ENCODE measurements around the gene CDR2.

The CDR2 gene

DNA sequence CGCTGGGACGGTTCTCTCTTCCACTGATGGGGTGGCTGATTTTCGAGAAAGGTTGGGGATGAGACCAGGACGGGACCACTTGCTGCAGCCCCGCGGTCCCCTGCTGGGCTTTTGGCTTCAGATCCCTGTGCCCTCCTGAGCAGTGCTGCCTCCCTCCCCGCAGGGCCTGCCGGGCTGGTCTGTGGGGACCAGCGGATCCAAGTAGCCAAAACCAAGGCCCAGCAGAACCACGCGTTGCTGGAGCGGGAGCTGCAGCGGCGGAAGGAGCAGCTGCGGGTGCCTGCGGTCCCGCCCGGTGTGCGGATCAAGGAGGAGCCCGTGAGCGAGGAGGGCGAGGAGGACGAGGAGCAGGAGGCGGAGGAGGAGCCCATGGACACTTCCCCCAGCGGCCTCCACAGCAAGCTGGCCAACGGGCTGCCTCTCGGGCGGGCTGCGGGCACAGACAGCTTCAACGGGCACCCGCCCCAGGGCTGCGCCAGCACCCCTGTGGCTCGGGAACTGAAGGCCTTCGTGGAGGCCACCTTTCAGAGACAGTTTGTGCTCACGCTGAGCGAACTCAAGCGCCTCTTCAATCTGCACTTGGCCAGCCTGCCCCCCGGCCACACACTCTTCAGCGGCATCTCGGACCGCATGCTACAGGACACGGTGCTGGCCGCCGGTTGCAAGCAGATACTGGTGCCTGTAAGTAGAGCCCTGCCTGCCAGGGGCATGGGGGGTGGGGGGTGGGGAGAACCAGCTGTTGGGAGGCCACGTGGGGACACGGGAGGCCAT lies 48.6 kb downstream of the CDR2 start:
- no peak for DNase-seq
- peaks cover 15% of the 10 kb centered on the region for H3K36me3 ChIP-seq (ENCODE audit: control insufficient read depth, insufficient read depth, low read length)

DNA sequence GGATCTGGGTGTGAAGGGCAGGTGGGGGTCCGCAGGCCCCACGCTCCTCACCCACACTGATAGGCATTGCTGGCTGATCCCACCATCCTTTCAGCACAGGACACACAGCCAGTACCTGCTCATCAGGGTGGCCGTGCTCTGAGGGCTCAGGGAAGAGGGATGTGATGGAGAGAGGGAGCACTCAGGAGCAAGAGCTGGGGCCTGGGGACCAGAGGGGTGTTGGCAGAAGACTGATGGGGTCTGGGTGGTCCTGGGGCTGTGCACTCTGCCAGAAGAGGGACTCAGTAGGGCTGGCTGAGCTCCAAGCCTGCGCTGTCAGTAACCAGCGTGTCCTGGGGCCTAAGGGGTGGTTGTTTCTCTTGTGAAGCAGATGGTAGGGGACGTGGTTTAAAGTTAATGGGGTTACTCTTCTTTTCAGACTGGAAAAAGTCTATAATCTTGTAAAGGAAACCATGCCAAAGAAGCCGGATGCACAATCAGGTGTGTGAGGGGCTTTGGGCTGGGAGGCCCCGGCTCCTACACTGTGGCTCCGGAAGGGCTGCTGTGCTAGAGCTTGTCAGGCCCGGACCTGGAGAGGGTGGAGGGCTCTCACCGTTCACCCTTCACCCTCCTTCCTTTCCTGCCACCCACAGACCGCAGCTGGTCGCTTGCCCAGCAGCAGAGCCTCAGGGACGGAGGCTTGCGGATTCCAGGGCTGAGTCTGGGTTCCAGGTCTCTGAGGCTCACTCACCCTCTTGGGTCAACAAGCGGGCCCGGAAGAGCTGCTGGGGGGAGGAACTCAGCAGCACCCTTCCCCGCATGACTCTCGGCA lies 49.4 kb downstream of the CDR2 start:
- no peak overlapping the region for H3K18ac ChIP-seq (ENCODE audit: low read length)
- peaks cover 3% of the 10 kb centered on the region for H3K79me2 ChIP-seq (ENCODE audit: control insufficient read depth, insufficient read depth, low read length)
- no peak overlapping the region for H3K4me2 ChIP-seq (ENCODE audit: low read length)
- no peak overlapping the region for H3K4me3 ChIP-seq (ENCODE audit: low read length)
- no peaks in the 10 kb centered on the region for H3K4me1 ChIP-seq (ENCODE audit: control insufficient read depth, low read depth, low read length)
- no peak overlapping the region for H2BK15ac ChIP-seq (replicated peaks; ENCODE audit: low read depth)
- H2BK120ac ChIP-seq (ENCODE audit: low read depth, low read length), result no peak overlapping the region
- H3K27me3 ChIP-seq (ENCODE audit: insufficient read depth, low read length, poor library complexity), result no peaks in the 10 kb centered on the region
- no peak overlapping the region for H2AK5ac ChIP-seq (ENCODE audit: low read length)
- H3K27ac ChIP-seq (ENCODE audit: low read depth, low read length), result no peak overlapping the region
- H3K56ac ChIP-seq (ENCODE audit: low read length), result no peak overlapping the region
- H2BK5ac ChIP-seq (ENCODE audit: low read length), result no peak overlapping the region
- H3K36me3 ChIP-seq (ENCODE audit: control insufficient read depth, insufficient read depth, low read length), result peaks cover 15% of the 10 kb centered on the region
- no CpG with 5 or more reads among the region's 19 CpGs for WGBS (ENCODE audit: extremely low coverage, insufficient coverage, low lambda C conversion rate)
- peaks cover 10% of the 10 kb centered on the region for H3K79me1 ChIP-seq (ENCODE audit: low read length)
- no peak for DNase-seq
- no peak overlapping the region for H4K5ac ChIP-seq (ENCODE audit: low read length)
- no peak overlapping the region for H4K8ac ChIP-seq (ENCODE audit: low read depth, low read length)
- no peak overlapping the region for H3K9ac ChIP-seq (ENCODE audit: low read length)
- H3K4ac ChIP-seq (ENCODE audit: low read depth, low read length), result no peak overlapping the region
- H3K23ac ChIP-seq (ENCODE audit: low read length), result no peak overlapping the region

More for the DNA sequence above, 48.6 kb downstream of the CDR2 start:
- no peak overlapping the region for H3K56ac ChIP-seq (ENCODE audit: low read length)
- H3K4ac ChIP-seq (ENCODE audit: low read depth, low read length), result no peak overlapping the region
- peaks cover 10% of the 10 kb centered on the region for H3K79me1 ChIP-seq (ENCODE audit: low read length)
- no peak overlapping the region for H4K8ac ChIP-seq (ENCODE audit: low read depth, low read length)
- H3K27me3 ChIP-seq (ENCODE audit: insufficient read depth, low read length, poor library complexity), result no peaks in the 10 kb centered on the region
- H2BK5ac ChIP-seq (ENCODE audit: low read length), result no peak overlapping the region
- no peak overlapping the region for H3K4me3 ChIP-seq (ENCODE audit: low read length)
- H2AK5ac ChIP-seq (ENCODE audit: low read length), result no peak overlapping the region
- H3K23ac ChIP-seq (ENCODE audit: low read length), result no peak overlapping the region
- H3K18ac ChIP-seq (ENCODE audit: low read length), result no peak overlapping the region
- H3K4me1 ChIP-seq (ENCODE audit: control insufficient read depth, low read depth, low read length), result no peaks in the 10 kb centered on the region
- H3K79me2 ChIP-seq (ENCODE audit: control insufficient read depth, insufficient read depth, low read length), result peaks cover 3% of the 10 kb centered on the region
- no peak overlapping the region for H2BK15ac ChIP-seq (replicated peaks; ENCODE audit: low read depth)
- H3K27ac ChIP-seq (ENCODE audit: low read depth, low read length), result no peak overlapping the region
- no peak overlapping the region for H4K5ac ChIP-seq (ENCODE audit: low read length)
- H3K9ac ChIP-seq (ENCODE audit: low read length), result no peak overlapping the region
- no peak overlapping the region for H2BK120ac ChIP-seq (ENCODE audit: low read depth, low read length)
- no CpG with 5 or more reads among the region's 46 CpGs for WGBS (ENCODE audit: extremely low coverage, insufficient coverage, low lambda C conversion rate)
- H3K4me2 ChIP-seq (ENCODE audit: low read length), result no peak overlapping the region

DNA sequence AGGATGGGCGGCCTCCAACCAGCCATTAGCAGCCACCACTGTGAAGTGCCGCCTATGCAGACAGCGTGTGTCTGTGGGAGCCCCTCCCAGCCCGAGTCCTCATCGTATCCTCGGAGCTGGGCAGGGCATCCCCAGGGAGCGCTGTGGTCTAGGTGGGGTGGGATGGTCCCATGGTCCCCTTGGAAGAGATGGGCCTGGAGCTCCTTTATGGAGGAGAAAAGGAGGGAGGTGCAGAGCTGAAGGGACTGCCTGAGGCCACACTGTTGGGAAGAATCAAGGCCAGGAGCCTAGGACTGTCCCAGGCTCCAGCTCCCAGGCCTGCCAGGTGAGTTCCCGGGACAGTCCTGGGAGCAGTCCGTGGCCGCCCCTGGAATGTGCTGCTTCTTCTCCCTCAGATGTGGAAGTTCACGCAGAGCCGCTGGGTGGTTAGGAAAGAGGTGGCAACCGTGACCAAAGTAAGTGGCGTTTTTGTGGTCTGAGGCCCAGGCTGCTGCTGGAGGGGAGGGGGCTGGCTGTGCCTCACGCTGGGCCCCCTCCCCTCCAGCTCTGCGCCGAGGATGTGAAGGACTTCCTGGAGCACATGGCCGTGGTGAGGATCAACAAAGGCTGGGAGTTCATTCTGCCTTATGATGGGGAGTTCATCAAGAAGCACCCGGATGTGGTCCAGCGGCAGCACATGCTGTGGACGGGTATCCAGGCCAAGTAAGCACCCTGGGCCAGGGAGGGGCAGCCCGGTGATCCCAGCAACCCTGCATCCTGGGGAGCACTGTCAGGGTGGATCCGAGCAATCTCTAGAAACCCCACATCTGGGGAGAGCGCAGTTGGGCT lies 50.2 kb downstream of the CDR2 start:
- DNase-seq, result no peak
- Histone ChIP-seq H4K5ac (ENCODE audit: low read length) (no peak overlapping the region), H3K36me3 (ENCODE audit: control insufficient read depth, insufficient read depth, low read length) (peaks cover 15% of the 10 kb centered on the region), H3K9ac (ENCODE audit: low read length) (no peak overlapping the region), H3K4me2 (ENCODE audit: low read length) (no peak overlapping the region), H3K23ac (ENCODE audit: low read length) (no peak overlapping the region), H4K8ac (ENCODE audit: low read depth, low read length) (no peak overlapping the region), H3K56ac (ENCODE audit: low read length) (no peak overlapping the region), H3K27ac (ENCODE audit: low read depth, low read length) (no peak overlapping the region), H3K4ac (ENCODE audit: low read depth, low read length) (no peak overlapping the region), H3K79me1 (ENCODE audit: low read length) (peaks cover 10% of the 10 kb centered on the region), H2BK15ac (replicated peaks; ENCODE audit: low read depth) (no peak overlapping the region), H3K4me3 (ENCODE audit: low read length) (no peak overlapping the region), H2BK5ac (ENCODE audit: low read length) (no peak overlapping the region), H3K79me2 (ENCODE audit: control insufficient read depth, insufficient read depth, low read length) (peaks cover 3% of the 10 kb centered on the region), H3K4me1 (ENCODE audit: control insufficient read depth, low read depth, low read length) (no peaks in the 10 kb centered on the region), H3K18ac (ENCODE audit: low read length) (no peak overlapping the region), H3K27me3 (ENCODE audit: insufficient read depth, low read length, poor library complexity) (no peaks in the 10 kb centered on the region), H2AK5ac (ENCODE audit: low read length) (no peak overlapping the region), H2BK120ac (ENCODE audit: low read depth, low read length) (no peak overlapping the region)
- no CpG with 5 or more reads among the region's 24 CpGs for WGBS (ENCODE audit: extremely low coverage, insufficient coverage, low lambda C conversion rate)

DNA sequence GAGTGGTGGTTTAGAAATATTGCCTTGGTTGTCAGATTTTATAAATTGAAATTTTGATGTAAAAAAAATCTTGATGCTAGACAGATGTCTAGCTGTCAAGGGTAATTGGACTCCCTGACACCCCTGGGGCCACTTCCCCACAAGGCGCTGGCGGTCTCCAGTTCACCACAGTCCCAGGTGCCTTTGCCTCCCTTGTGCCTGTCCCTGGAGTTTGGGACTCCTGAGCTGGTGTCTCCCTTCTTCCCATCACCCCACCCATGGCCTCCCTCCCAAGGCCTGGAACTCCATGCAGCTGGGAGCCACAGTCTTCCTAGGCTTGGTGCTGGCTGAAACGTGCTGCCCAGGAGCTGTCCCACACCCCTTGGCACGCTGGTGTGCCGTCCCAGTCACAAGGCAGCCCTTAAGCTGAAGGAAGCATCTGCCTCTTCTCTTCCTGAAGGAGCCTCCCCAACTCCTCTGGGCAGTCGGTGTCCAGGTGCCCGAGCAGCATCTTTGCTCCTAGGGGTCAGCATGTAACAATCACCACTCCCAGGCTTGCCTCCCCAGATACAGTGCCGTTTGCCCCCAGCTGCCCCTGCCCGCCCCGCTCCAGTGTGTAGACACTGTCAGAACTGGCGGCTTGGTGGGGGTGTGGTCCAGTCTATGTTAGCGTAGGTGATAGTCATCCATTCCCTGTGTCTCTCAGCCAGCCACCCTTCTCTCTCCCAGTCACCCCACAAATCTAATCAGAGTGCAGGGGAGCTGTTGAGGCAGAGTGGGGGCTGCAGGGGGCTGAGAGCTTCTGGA lies 51.1 kb downstream of the CDR2 start:
- no CpG with 5 or more reads among the region's 12 CpGs for WGBS (ENCODE audit: extremely low coverage, insufficient coverage, low lambda C conversion rate)
- H3K36me3 ChIP-seq (ENCODE audit: control insufficient read depth, insufficient read depth, low read length), result peaks cover 15% of the 10 kb centered on the region
- H2BK120ac ChIP-seq (ENCODE audit: low read depth, low read length), result no peak overlapping the region

DNA sequence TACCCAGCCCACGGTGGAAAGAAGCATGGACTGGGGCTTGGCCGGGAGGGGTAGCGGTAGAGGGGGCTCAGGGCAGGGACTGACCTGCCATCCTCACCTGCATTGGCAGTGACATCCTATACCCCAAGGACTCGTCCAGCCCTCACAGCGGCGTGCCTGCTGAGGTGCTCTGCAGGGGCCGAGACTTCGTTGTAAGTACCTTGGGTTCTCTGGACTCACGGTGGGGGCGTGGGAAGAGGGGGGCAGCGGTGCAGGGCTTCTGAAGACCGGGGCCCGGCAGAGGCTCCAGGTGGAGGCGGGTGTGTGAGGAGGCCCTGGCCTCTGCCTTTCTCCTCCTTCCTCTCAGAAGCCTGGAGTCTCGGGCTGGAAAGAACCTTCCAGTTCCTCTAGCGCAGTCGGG lies 51.7 kb downstream of the CDR2 start:
- H2BK5ac ChIP-seq (ENCODE audit: low read length), result no peak overlapping the region
- no peak overlapping the region for H2BK120ac ChIP-seq (ENCODE audit: low read depth, low read length)
- H3K79me2 ChIP-seq (ENCODE audit: control insufficient read depth, insufficient read depth, low read length), result peaks cover 3% of the 10 kb centered on the region
- H3K27ac ChIP-seq (ENCODE audit: low read depth, low read length), result no peak overlapping the region
- no peak overlapping the region for H3K18ac ChIP-seq (ENCODE audit: low read length)
- no peak overlapping the region for H4K5ac ChIP-seq (ENCODE audit: low read length)
- H2BK15ac ChIP-seq (replicated peaks; ENCODE audit: low read depth), result no peak overlapping the region
- H3K4me3 ChIP-seq (ENCODE audit: low read length), result no peak overlapping the region
- H3K79me1 ChIP-seq (ENCODE audit: low read length), result peaks cover 10% of the 10 kb centered on the region
- no peaks in the 10 kb centered on the region for H3K27me3 ChIP-seq (ENCODE audit: insufficient read depth, low read length, poor library complexity)
- H3K4me2 ChIP-seq (ENCODE audit: low read length), result no peak overlapping the region
- H3K56ac ChIP-seq (ENCODE audit: low read length), result no peak overlapping the region
- no peaks in the 10 kb centered on the region for H3K4me1 ChIP-seq (ENCODE audit: control insufficient read depth, low read depth, low read length)
- H4K8ac ChIP-seq (ENCODE audit: low read depth, low read length), result no peak overlapping the region
- no peak overlapping the region for H3K4ac ChIP-seq (ENCODE audit: low read depth, low read length)
- H3K36me3 ChIP-seq (ENCODE audit: control insufficient read depth, insufficient read depth, low read length), result peaks cover 12% of the 10 kb centered on the region
- no CpG with 5 or more reads among the region's 17 CpGs for WGBS (ENCODE audit: extremely low coverage, insufficient coverage, low lambda C conversion rate)
- H3K9ac ChIP-seq (ENCODE audit: low read length), result no peak overlapping the region
- DNase-seq, result no peak
- no peak overlapping the region for H2AK5ac ChIP-seq (ENCODE audit: low read length)
- H3K23ac ChIP-seq (ENCODE audit: low read length), result no peak overlapping the region

More for the DNA sequence above, 51.1 kb downstream of the CDR2 start:
- no peaks in the 10 kb centered on the region for H3K4me1 ChIP-seq (ENCODE audit: control insufficient read depth, low read depth, low read length)
- DNase-seq, result no peak
- H3K79me2 ChIP-seq (ENCODE audit: control insufficient read depth, insufficient read depth, low read length), result peaks cover 3% of the 10 kb centered on the region
- no peak overlapping the region for H2AK5ac ChIP-seq (ENCODE audit: low read length)
- H2BK5ac ChIP-seq (ENCODE audit: low read length), result no peak overlapping the region
- H3K79me1 ChIP-seq (ENCODE audit: low read length), result peaks cover 10% of the 10 kb centered on the region
- no peak overlapping the region for H3K23ac ChIP-seq (ENCODE audit: low read length)
- H3K9ac ChIP-seq (ENCODE audit: low read length), result no peak overlapping the region
- H3K4me3 ChIP-seq (ENCODE audit: low read length), result no peak overlapping the region
- no peak overlapping the region for H3K27ac ChIP-seq (ENCODE audit: low read depth, low read length)
- no peak overlapping the region for H3K4ac ChIP-seq (ENCODE audit: low read depth, low read length)
- H4K8ac ChIP-seq (ENCODE audit: low read depth, low read length), result no peak overlapping the region
- H3K56ac ChIP-seq (ENCODE audit: low read length), result no peak overlapping the region
- no peak overlapping the region for H3K4me2 ChIP-seq (ENCODE audit: low read length)
- no peak overlapping the region for H4K5ac ChIP-seq (ENCODE audit: low read length)
- H3K27me3 ChIP-seq (ENCODE audit: insufficient read depth, low read length, poor library complexity), result no peaks in the 10 kb centered on the region
- H3K18ac ChIP-seq (ENCODE audit: low read length), result no peak overlapping the region
- H2BK15ac ChIP-seq (replicated peaks; ENCODE audit: low read depth), result no peak overlapping the region
